ENCODE measurements around the gene RCC1.
"Not testable (repeated sequence)": the region's sequence is repeated elsewhere in the genome, so short reads cannot be mapped to it uniquely, and the experiment has no call there.

RCC1 gene

GRCh38 chr1:28551381-28551780 is 45.5 kb downstream of the RCC1 start:
- no peak for DNase-seq

GRCh38 chr1:28552758-28553663 is 47.2 kb downstream of the RCC1 start, which contains the start of gene TRNAU1AP:
TRNAU1AP (plus strand) TSS chr1:28553085; CDS start chr1:28553111, 26 bp downstream.
- peak; percentile 97 for DNase-seq

GRCh38 chr1:28560886-28561285 is 55.0 kb downstream of the RCC1 start:
- no peak for DNase-seq

GRCh38 chr1:28564310-28564709 is 58.5 kb downstream of the RCC1 start:
- DNase-seq: no peak

- DNase-seq: no peak
These were observed 59.2 kb downstream of the RCC1 start for GRCh38 chr1:28565040-28565439.

GRCh38 chr1:28565726-28566125 is 59.9 kb downstream of the RCC1 start:
- no peak for DNase-seq

- DNase-seq: no peak
These were observed 61.1 kb downstream of the RCC1 start for GRCh38 chr1:28566931-28567330.

GRCh38 chr1:28571911-28572310 is 66.1 kb downstream of the RCC1 start:
- DNase-seq: no peak

GRCh38 chr1:28572891-28573290 is 67.0 kb downstream of the RCC1 start:
- not testable (repeated sequence) for DNase-seq

- DNase-seq: no peak
These were observed 67.7 kb downstream of the RCC1 start for GRCh38 chr1:28573564-28573963.

- no peak for DNase-seq
These were observed 71.3 kb downstream of the RCC1 start for GRCh38 chr1:28577052-28577678.

- DNase-seq: no peak
These were observed 72.1 kb downstream of the RCC1 start for GRCh38 chr1:28577738-28578536.

- DNase-seq: no peak
These were observed 72.9 kb downstream of the RCC1 start for GRCh38 chr1:28578696-28579218.

GRCh38 chr1:28579401-28579800 is 73.6 kb downstream of the RCC1 start:
- no peak for DNase-seq

- DNase-seq: peak; percentile 64
These were observed 75.1 kb downstream of the RCC1 start for GRCh38 chr1:28580722-28581530.

GRCh38 chr1:28581531-28582247 is 75.8 kb downstream of the RCC1 start:
- peak; percentile 94 for DNase-seq

GRCh38 chr1:28582248-28582615 is 76.4 kb downstream of the RCC1 start:
- no peak for DNase-seq

- DNase-seq: not testable (repeated sequence)
These were observed 80.9 kb downstream of the RCC1 start for GRCh38 chr1:28586585-28587391.

Data from central memory CD4-positive, alpha-beta T cell (primary cell).